Keratinocyte (primary cell): ENCODE data around the gene EGFR. TPM values are rescaled to one million over a fixed set of nuclear protein-coding genes. Genes with fewer than 3 reads are reported as not detected.

Experiments
- DNase-seq: peaks from one replicate; pipeline ENCODE4 v3.0.0-alpha.2; 2011; ENCODE audit warnings: low read depth, missing footprints, low spot score
- FAIRE-seq: peaks from 2 replicates; lab custom pipeline; 2011; peaks lifted over from hg19 to GRCh38; lab: Jason Lieb, UNC
- H2AFZ ChIP-seq: 2 replicates; pipeline ENCODE4 v1.6.0; 2012; ENCODE audit warnings: low read length, control low read depth, inconsistent platforms; ENCODE audit not compliant: control insufficient read depth
- H3K27ac ChIP-seq: 2 replicates; pipeline ENCODE4 v1.5.1; 2011; ENCODE audit warnings: low read length; ENCODE audit not compliant: control insufficient read depth, insufficient read depth
- H3K27me3 ChIP-seq: 3 replicates; pipeline ENCODE4 v1.6.0; 2011; ENCODE audit warnings: low read length; ENCODE audit not compliant: control insufficient read depth, insufficient read depth; ENCODE audit errors: extremely low read depth
- H3K36me3 ChIP-seq, 2 experiments: 2 replicates in 1 of 2; 3 replicates in 1 of 2; pipeline ENCODE4 v1.5.1; 2011; ENCODE audit warnings: low read length in 2 of 2, mild to moderate bottlenecking in 1 of 2; ENCODE audit not compliant: control insufficient read depth in 2 of 2, insufficient read depth in 2 of 2; ENCODE audit errors: extremely low read depth in 1 of 2
- H3K4me1 ChIP-seq: 3 replicates; pipeline ENCODE4 v1.5.1; 2011; ENCODE audit warnings: low read length; ENCODE audit not compliant: control insufficient read depth, insufficient read depth; ENCODE audit errors: extremely low read depth
- H3K4me2 ChIP-seq: 3 replicates; pipeline ENCODE4 v1.6.0; 2011; ENCODE audit warnings: low read depth, low read length; ENCODE audit not compliant: control insufficient read depth, insufficient read depth; ENCODE audit errors: extremely low read depth
- H3K4me3 ChIP-seq, 3 experiments: fragments of 200-600 bp in 1 of 3; sonication (generic) in 1 of 3; 2 replicates in 2 of 3; 3 replicates in 1 of 3; pipeline ENCODE4 v1.5.1; 2011 to 2016; ENCODE audit warnings: low read length in 3 of 3, mild to moderate bottlenecking in 3 of 3, control low read depth in 2 of 3, inconsistent platforms in 1 of 3, low read depth in 1 of 3, mixed read lengths in 1 of 3, mixed run types in 1 of 3, moderate library complexity in 1 of 3; ENCODE audit not compliant: control insufficient read depth in 2 of 3, insufficient read depth in 2 of 3; ENCODE audit errors: extremely low read depth in 1 of 3
- H3K79me2 ChIP-seq: 2 replicates; pipeline ENCODE4 v1.6.0; 2012; ENCODE audit warnings: low read length; ENCODE audit not compliant: control insufficient read depth, insufficient read depth
- H3K9ac ChIP-seq: 3 replicates; pipeline ENCODE4 v1.6.0; 2011; ENCODE audit warnings: low read length; ENCODE audit not compliant: control insufficient read depth, insufficient read depth; ENCODE audit errors: extremely low read depth
- H3K9me1 ChIP-seq: 3 replicates; pipeline ENCODE4 v1.6.0; 2011; ENCODE audit warnings: low read length; ENCODE audit not compliant: control insufficient read depth, insufficient read depth; ENCODE audit errors: extremely low read depth
- H3K9me3 ChIP-seq: 2 replicates; pipeline ENCODE4 v1.5.1; 2012; ENCODE audit warnings: low read depth, low read length; ENCODE audit not compliant: control insufficient read depth
- H4K20me1 ChIP-seq: 3 replicates; pipeline ENCODE4 v1.6.0; 2011; ENCODE audit warnings: low read length; ENCODE audit not compliant: control insufficient read depth, insufficient read depth; ENCODE audit errors: extremely low read depth
- CTCF ChIP-seq, 3 experiments: IDR thresholded peaks in 1 of 3; conservative IDR thresholded peaks in 1 of 3; optimal IDR thresholded peaks in 1 of 3; 2 replicates in 2 of 3; 3 replicates in 1 of 3; pipeline versions ENCODE3 to v1.5.1; 2011; ENCODE audit warnings: low read length in 3 of 3, mild to moderate bottlenecking in 3 of 3, moderate library complexity in 2 of 3, control low read depth in 1 of 3, inconsistent platforms in 1 of 3; ENCODE audit not compliant: insufficient read depth in 2 of 3; ENCODE audit errors: extremely low read depth in 1 of 3
- EZH2 ChIP-seq: IDR thresholded peaks from one replicate; pipeline ENCODE4 v1.6.1; 2012; ENCODE audit warnings: inconsistent platforms, mild to moderate bottlenecking, low read length, moderate library complexity
- dilution Hi-C: fragments of 300-500 bp; cut with MboI; formaldehyde crosslinking; loops from one replicate; pipeline ENCODE4 v1.7.0; 2020; ENCODE audit warnings: low sequenced_read_pairs; ENCODE audit not compliant: extremely low pct_ligation_motif_present
- polyA plus RNA-seq, 5 experiments: library from polyadenylated mRNA; depleted of rRNA in 3 of 5; stranded (reverse) in 3 of 5; stranded (forward) in 1 of 5; unstranded in 1 of 5; fragments of >200 nt; gene quantifications; 1 replicate in 1 of 5; 2 replicates in 3 of 5; 3 replicates in 1 of 5; pipeline versions ENCODE4 v1.2.1 to v1.2.3, GENCODE V29; 2011 to 2012; ENCODE audit warnings: missing spikeins in 2 of 5, low read depth in 1 of 5, low replicate concordance in 1 of 5

EGFR gene
- polyA plus RNA-seq, 1 donor (not counting 4 experiments of a cell fraction or from before 2014, with no cell fraction given), result 120 TPM

DNA sequence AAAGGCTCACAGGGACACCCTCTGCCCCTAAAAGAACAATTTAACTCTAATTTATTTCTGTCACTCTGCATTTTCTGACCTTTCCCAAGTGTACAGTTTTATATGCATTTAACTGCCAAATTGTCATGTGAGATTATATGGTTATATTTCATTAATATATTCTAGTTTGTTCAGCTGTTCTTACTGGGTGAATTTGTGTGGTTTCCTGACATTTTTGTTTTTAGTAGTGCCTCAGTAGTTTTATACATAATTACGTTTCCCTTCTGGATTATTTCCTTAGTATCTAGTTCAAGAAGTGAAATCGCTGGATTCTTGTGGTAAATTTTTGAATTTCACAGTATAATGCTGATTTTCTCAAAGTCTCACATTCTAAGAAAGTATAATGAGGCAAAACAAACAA, 41.3 kb downstream of the EGFR start:
- Histone ChIP-seq H3K36me3 (peaks cover 27 to 46% of the 10 kb centered on the region in 2 experiments), H3K27ac (no peak overlapping the region), H3K79me2 (peaks cover 89% of the 10 kb centered on the region), H3K9me1 (peaks cover 2% of the 10 kb centered on the region), H3K4me2 (no peak overlapping the region), H3K27me3 (no peaks in the 10 kb centered on the region), H4K20me1 (no peaks in the 10 kb centered on the region), H3K4me3 (no peak overlapping the region), H2AFZ (no peak overlapping the region), H3K4me1 (peaks cover 69% of the 10 kb centered on the region), H3K9me3 (no peaks in the 10 kb centered on the region), H3K9ac (no peak overlapping the region)
- dilution Hi-C loops, result no loop called here
- TF ChIP-seq EZH2, result no peak
- TF ChIP-seq CTCF (optimal IDR thresholded peaks at IDR 0.05 in 1 of 3, IDR thresholded peaks at IDR 0.05 in 1 of 3, conservative IDR thresholded peaks at IDR 0.05 in 1 of 3; ENCODE audit: extremely low read depth in 1 of 3, insufficient read depth in 2 of 3, low read length in 3 of 3), result no peak
- FAIRE-seq, result no peak
- no peak for DNase-seq

DNA sequence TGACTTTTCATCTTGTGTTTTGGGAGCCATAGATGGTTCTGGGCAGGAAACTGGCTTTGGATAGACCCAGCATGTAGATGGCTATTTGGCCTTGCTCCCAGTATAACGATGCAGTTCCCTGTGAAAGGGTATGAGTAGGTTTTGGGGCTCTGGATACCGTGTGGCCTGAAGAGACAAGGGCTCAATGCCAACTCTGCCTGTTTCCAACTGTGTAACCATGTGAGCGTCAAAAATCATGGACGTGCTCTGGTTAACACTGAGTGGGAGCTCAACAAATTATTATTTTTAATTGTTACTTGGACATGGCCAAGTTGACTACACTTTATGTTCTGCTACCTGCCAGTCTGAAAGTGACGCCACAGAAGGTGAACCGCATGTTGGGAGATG, 41.8 kb downstream of the EGFR start:
- Histone ChIP-seq H4K20me1 (no peaks in the 10 kb centered on the region), H3K9me1 (peaks cover 2% of the 10 kb centered on the region), H3K36me3 (peaks cover 27 to 41% of the 10 kb centered on the region in 2 experiments), H3K9me3 (no peaks in the 10 kb centered on the region), H3K4me3 (no peak overlapping the region), H3K27ac (peak overlapping the region; percentile 33), H2AFZ (no peak overlapping the region), H3K4me1 (peaks cover 68% of the 10 kb centered on the region), H3K79me2 (peaks cover 84% of the 10 kb centered on the region), H3K9ac (no peak overlapping the region), H3K4me2 (no peak overlapping the region), H3K27me3 (no peaks in the 10 kb centered on the region)
- TF ChIP-seq CTCF (optimal IDR thresholded peaks at IDR 0.05 in 1 of 3, IDR thresholded peaks at IDR 0.05 in 1 of 3, conservative IDR thresholded peaks at IDR 0.05 in 1 of 3; ENCODE audit: extremely low read depth in 1 of 3, insufficient read depth in 2 of 3, low read length in 3 of 3) (no peak), EZH2 (no peak)
- dilution Hi-C loops, result no loop called here
- FAIRE-seq (peak; percentile 5), DNase-seq (no peak)
